Tibial artery (tissue), 4 donors: ENCODE results near the gene VCL.

Experiments
- DNase-seq, 2 donors: peaks; one replicate each; pipeline ENCODE4 v3.0.0-alpha.2; 2019
- H3K27ac ChIP-seq, 2 donors: fragments of 200-600 bp; sonication (generic) in 1 of 2; 1 replicate in 1 of 2; 2 replicates in 1 of 2; pipeline ENCODE4 v1.5.1; 2018 to 2019; ENCODE audit warnings: mild to moderate bottlenecking in 1 of 2
- H3K27me3 ChIP-seq, 2 donors: fragments of 200-600 bp; sonication (generic) in 1 of 2; one replicate each; pipeline versions ENCODE4 v1.5.1 to v1.6.0; 2016 to 2019
- H3K36me3 ChIP-seq, 3 donors: fragments of 200-600 bp; sonication (generic) in 2 of 3; one replicate each; pipeline ENCODE4 v1.5.1; 2016 to 2019; ENCODE audit warnings: mild to moderate bottlenecking in 2 of 3
- H3K4me1 ChIP-seq, 4 donors: fragments of 200-600 bp; sonication (generic) in 2 of 4; 1 replicate in 3 of 4; 2 replicates in 1 of 4; pipeline ENCODE4 v1.5.1; 2016 to 2019
- H3K4me3 ChIP-seq, 2 donors: fragments of 200-600 bp; sonication (generic) in 1 of 2; 1 replicate in 1 of 2; 2 replicates in 1 of 2; pipeline ENCODE4 v1.5.1; 2018 to 2019; ENCODE audit warnings: mild to moderate bottlenecking in 2 of 2
- H3K9me3 ChIP-seq, 3 donors: fragments of 200-600 bp; sonication (generic) in 1 of 3; one replicate each; pipeline ENCODE4 v1.5.1; 2016 to 2019
- CTCF ChIP-seq, 2 experiments: fragments of 200-600 bp in 1 of 2; fragments of 450-650 bp in 1 of 2; IDR thresholded peaks; one replicate each; pipeline ENCODE4 v1.5.1; 2017 to 2019; ENCODE audit warnings: antibody characterized with exemption in 2 of 2, mild to moderate bottlenecking in 1 of 2, moderate library complexity in 1 of 2
- intact Hi-C: fragments of 100-400 bp; cut with DNase I; formaldehyde crosslinking; loops from one replicate; pipeline ENCODE4 v1.15.0; 2023; ENCODE audit warnings: low total_unique reads

The VCL gene

GRCh38 chr10:74018241-74018640 lies 20.3 kb downstream of the VCL start:
- Histone ChIP-seq H3K9me3 (no peaks in the 10 kb centered on the region), H3K27ac (peak overlapping the region in 1 of 2 donors; percentile 32), H3K27me3 (no peaks in the 10 kb centered on the region), H3K36me3 (no peaks in the 10 kb centered on the region), H3K4me1 (peaks cover 0 to 95% (median 39%) of the 10 kb centered on the region in 4 donors), H3K4me3 (no peak overlapping the region)
- DNase-seq = no peak
- intact Hi-C loops = no loop called here
- TF ChIP-seq CTCF (IDR thresholded peaks at IDR 0.05) = no peak

GRCh38 chr10:74021248-74022055 lies 23.5 kb downstream of the VCL start:
- H3K27ac ChIP-seq = peak overlapping the region; percentile 49 to 52
- DNase-seq = no peak
- peaks cover 0 to 97% (median 48%) of the 10 kb centered on the region in 4 donors for H3K4me1 ChIP-seq
- H3K27me3 ChIP-seq = no peaks in the 10 kb centered on the region
- no peak overlapping the region for H3K4me3 ChIP-seq
- no peaks in the 10 kb centered on the region for H3K9me3 ChIP-seq
- TF ChIP-seq CTCF (IDR thresholded peaks at IDR 0.05) = no peak
- H3K36me3 ChIP-seq = no peaks in the 10 kb centered on the region
- intact Hi-C loops = no loop called here

GRCh38 chr10:74022926-74023629 lies 25.2 kb downstream of the VCL start:
- no peak overlapping the region for H3K4me3 ChIP-seq
- no peak for DNase-seq
- intact Hi-C loops = no loop called here
- TF ChIP-seq CTCF (IDR thresholded peaks at IDR 0.05) = no peak
- no peaks in the 10 kb centered on the region for H3K9me3 ChIP-seq
- no peaks in the 10 kb centered on the region for H3K27me3 ChIP-seq
- no peaks in the 10 kb centered on the region for H3K36me3 ChIP-seq
- H3K4me1 ChIP-seq = peaks cover 0 to 100% (median 52%) of the 10 kb centered on the region in 4 donors
- no peak overlapping the region for H3K27ac ChIP-seq

GRCh38 chr10:74024600-74024999 lies 26.7 kb downstream of the VCL start:
- peak overlapping the region; percentile 13 to 34 for H3K27ac ChIP-seq

GRCh38 chr10:74025380-74025978 lies 27.6 kb downstream of the VCL start:
- H3K27ac ChIP-seq = peak overlapping the region; percentile 13 to 34
- H3K4me3 ChIP-seq = no peak overlapping the region
- intact Hi-C loops = no loop called here
- no peak for TF ChIP-seq CTCF (IDR thresholded peaks at IDR 0.05)
- no peaks in the 10 kb centered on the region for H3K36me3 ChIP-seq
- no peaks in the 10 kb centered on the region for H3K27me3 ChIP-seq
- no peaks in the 10 kb centered on the region for H3K9me3 ChIP-seq
- DNase-seq = no peak
- H3K4me1 ChIP-seq = peaks cover 0 to 95% (median 61%) of the 10 kb centered on the region in 4 donors

More at GRCh38 chr10:74024600-74024999, 26.7 kb downstream of the VCL start:
- no peaks in the 10 kb centered on the region for H3K36me3 ChIP-seq
- TF ChIP-seq CTCF (IDR thresholded peaks at IDR 0.05) = no peak
- H3K27me3 ChIP-seq = no peaks in the 10 kb centered on the region
- intact Hi-C loops = no loop called here
- peaks cover 0 to 95% (median 55%) of the 10 kb centered on the region in 4 donors for H3K4me1 ChIP-seq
- H3K4me3 ChIP-seq = no peak overlapping the region
- DNase-seq = no peak
- H3K9me3 ChIP-seq = no peaks in the 10 kb centered on the region
